ENCODE results near the gene CHCHD6. TPM values are rescaled to one million over a fixed set of nuclear protein-coding genes. Genes with fewer than 3 reads are reported as not detected.

The CHCHD6 gene
- total and polyA plus RNA-seq, 2 donors (not counting 3 experiments of a cell fraction or from before 2014, with no cell fraction given): 8.4 to 10.1 TPM

DNA sequence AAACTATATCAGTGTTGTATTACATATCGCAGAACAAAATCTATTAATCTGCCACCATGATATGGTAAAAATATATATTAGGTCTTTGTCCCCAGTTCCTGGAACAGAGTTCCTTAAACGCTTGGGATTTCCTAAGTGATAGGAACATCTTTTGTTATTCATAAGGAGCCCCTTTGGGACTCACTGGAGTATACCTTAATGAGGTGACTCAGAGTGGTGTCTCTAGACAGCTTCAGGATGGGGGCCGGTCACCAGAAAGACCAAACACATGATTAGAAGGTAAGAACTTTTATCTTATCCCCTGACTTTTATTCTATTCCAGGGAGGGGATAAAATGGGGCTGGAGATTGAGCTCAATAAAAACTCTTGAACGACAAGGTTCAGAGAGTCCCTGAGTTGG, 12.3 kb upstream of the CHCHD6 start:
- CTCF ChIA-PET: no interaction called here

More for the DNA sequence above, 12.3 kb upstream of the CHCHD6 start:
- Histone ChIP-seq H3K27me3 (ENCODE audit: control insufficient read depth in 2 of 2, insufficient read depth in 2 of 2, low read length in 2 of 2) (peaks cover 14 to 16% of the 10 kb centered on the region in 2 experiments), H2AFZ (ENCODE audit: low read depth, low read length) (no peak overlapping the region), H3K9ac (replicated peaks; ENCODE audit: extremely low read depth, insufficient read depth, low read length) (no peak overlapping the region), H3K9me3 (replicated peaks; ENCODE audit: control insufficient read depth, insufficient read depth, low read length) (no peaks in the 10 kb centered on the region), H3K79me2 (ENCODE audit: control insufficient read depth, insufficient read depth, low read length) (no peaks in the 10 kb centered on the region), H3K27ac (ENCODE audit: insufficient read depth, low read depth, low read length) (no peak overlapping the region), H4K20me1 (replicated peaks; ENCODE audit: control insufficient read depth, extremely low read depth, insufficient read depth, low read length) (no peaks in the 10 kb centered on the region), H3K4me2 (ENCODE audit: insufficient read depth, low read length) (no peak overlapping the region), H3K4me3 (replicated peaks in 1 of 3; ENCODE audit: insufficient read depth in 1 of 3, low read depth in 1 of 3, low read length in 3 of 3) (no peak overlapping the region), H3K36me3 (ENCODE audit: control insufficient read depth in 2 of 2, extremely low read depth in 1 of 2, insufficient read depth in 2 of 2, low read length in 2 of 2) (no peaks in the 10 kb centered on the region), H3K9me1 (replicated peaks; ENCODE audit: control insufficient read depth, extremely low read depth, insufficient read depth, low read length) (no peaks in the 10 kb centered on the region), H3K4me1 (ENCODE audit: control insufficient read depth, extremely low read depth, insufficient read depth, low read length) (no peaks in the 10 kb centered on the region)
- dilution Hi-C loops (cut with MboI; ENCODE audit: extremely low pct_ligation_motif_present, low sequenced_read_pairs): no loop called here
- POLR2A ChIA-PET: no interaction called here
- TF ChIP-seq EZH2 (IDR thresholded peaks at IDR 0.05; ENCODE audit: borderline replicate concordance, low read depth, low read length, severe bottlenecking): no peak
- TF ChIP-seq JUN (IDR thresholded peaks at IDR 0.05; ENCODE audit: borderline replicate concordance, insufficient read depth, insufficient read length, low read depth): no peak
- TF ChIP-seq POLR2A (IDR thresholded peaks at IDR 0.05; ENCODE audit: low read depth, low read length): no peak
- TF ChIP-seq, protein P1, sequence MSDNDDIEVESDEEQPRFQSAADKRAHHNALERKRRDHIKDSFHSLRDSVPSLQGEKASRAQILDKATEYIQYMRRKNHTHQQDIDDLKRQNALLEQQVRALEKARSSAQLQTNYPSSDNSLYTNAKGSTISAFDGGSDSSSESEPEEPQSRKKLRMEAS (IDR thresholded peaks at IDR 0.05; ENCODE audit: insufficient read depth, insufficient read length): no peak
- no peak for TF ChIP-seq POLR2AphosphoS5 (IDR thresholded peaks at IDR 0.05; ENCODE audit: insufficient read depth, low read depth, low read length)
- TF ChIP-seq FOS (IDR thresholded peaks at IDR 0.05; ENCODE audit: borderline replicate concordance, insufficient read depth, low read length): no peak
- TF ChIP-seq GATA2 (IDR thresholded peaks at IDR 0.05; ENCODE audit: insufficient read depth, insufficient read length, low read depth, low read length): no peak
- TF ChIP-seq, protein P2, sequence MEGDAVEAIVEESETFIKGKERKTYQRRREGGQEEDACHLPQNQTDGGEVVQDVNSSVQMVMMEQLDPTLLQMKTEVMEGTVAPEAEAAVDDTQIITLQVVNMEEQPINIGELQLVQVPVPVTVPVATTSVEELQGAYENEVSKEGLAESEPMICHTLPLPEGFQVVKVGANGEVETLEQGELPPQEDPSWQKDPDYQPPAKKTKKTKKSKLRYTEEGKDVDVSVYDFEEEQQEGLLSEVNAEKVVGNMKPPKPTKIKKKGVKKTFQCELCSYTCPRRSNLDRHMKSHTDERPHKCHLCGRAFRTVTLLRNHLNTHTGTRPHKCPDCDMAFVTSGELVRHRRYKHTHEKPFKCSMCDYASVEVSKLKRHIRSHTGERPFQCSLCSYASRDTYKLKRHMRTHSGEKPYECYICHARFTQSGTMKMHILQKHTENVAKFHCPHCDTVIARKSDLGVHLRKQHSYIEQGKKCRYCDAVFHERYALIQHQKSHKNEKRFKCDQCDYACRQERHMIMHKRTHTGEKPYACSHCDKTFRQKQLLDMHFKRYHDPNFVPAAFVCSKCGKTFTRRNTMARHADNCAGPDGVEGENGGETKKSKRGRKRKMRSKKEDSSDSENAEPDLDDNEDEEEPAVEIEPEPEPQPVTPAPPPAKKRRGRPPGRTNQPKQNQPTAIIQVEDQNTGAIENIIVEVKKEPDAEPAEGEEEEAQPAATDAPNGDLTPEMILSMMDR (IDR thresholded peaks at IDR 0.05; ENCODE audit: extremely low read depth in 1 of 2, insufficient read depth in 1 of 2, low read depth in 1 of 2, low read length in 2 of 2): no peak
- no peak for TF ChIP-seq MYC (IDR thresholded peaks at IDR 0.05; ENCODE audit: low read depth, low read length)
- DNase-seq (ENCODE audit: low read depth, low spot score): no peak
- no TSS peak for BruUV-seq (replicated peaks)
- intact Hi-C loops (cut with micrococcal nuclease): no loop called here
- no peak for FAIRE-seq

Measured in endothelial cell of umbilical vein (primary cell).